HCT116 (cell line): ENCODE measurements around the gene EFEMP2.

Experiments used
- EGR1 ChIP-seq: IDR thresholded peaks from 2 replicates; pipeline ENCODE4 v1.6.1; 2012; ENCODE audit warnings: low read depth
- POLR2A ChIP-seq: IDR thresholded peaks from 2 replicates; pipeline ENCODE4 v1.7.0; 2011; ENCODE audit warnings: borderline replicate concordance; ENCODE audit not compliant: insufficient read depth, insufficient read length; ENCODE audit errors: extremely low read depth
- POLR2AphosphoS5 ChIP-seq: IDR thresholded peaks from 2 replicates; pipeline ENCODE4 v1.6.1; 2011; ENCODE audit warnings: mild to moderate bottlenecking, low read depth, low read length, moderate library complexity
- RAD21 ChIP-seq: IDR thresholded peaks from 2 replicates; pipeline ENCODE4 v1.6.1; 2012; ENCODE audit warnings: low read depth, mild to moderate bottlenecking
- SIN3A ChIP-seq: IDR thresholded peaks from 2 replicates; pipeline ENCODE4 v1.6.1; 2012; ENCODE audit warnings: low read depth
- TF ChIP-seq, protein P1 (sequence below), 3 experiments: fragments of 200-600 bp in 1 of 3; sonication (generic) in 1 of 3; IDR thresholded peaks in 2 of 3; conservative IDR thresholded peaks in 1 of 3; 2 replicates each; pipeline ENCODE4 v1.5.1; 2012 to 2017; ENCODE audit warnings: low read depth in 2 of 3, low read length in 2 of 3, antibody characterized with exemption in 1 of 3, borderline replicate concordance in 1 of 3, control low read depth in 1 of 3, mild to moderate bottlenecking in 1 of 3, mixed read lengths in 1 of 3, mixed run types in 1 of 3, moderate library complexity in 1 of 3; ENCODE audit not compliant: insufficient read depth in 1 of 3

DNA sequence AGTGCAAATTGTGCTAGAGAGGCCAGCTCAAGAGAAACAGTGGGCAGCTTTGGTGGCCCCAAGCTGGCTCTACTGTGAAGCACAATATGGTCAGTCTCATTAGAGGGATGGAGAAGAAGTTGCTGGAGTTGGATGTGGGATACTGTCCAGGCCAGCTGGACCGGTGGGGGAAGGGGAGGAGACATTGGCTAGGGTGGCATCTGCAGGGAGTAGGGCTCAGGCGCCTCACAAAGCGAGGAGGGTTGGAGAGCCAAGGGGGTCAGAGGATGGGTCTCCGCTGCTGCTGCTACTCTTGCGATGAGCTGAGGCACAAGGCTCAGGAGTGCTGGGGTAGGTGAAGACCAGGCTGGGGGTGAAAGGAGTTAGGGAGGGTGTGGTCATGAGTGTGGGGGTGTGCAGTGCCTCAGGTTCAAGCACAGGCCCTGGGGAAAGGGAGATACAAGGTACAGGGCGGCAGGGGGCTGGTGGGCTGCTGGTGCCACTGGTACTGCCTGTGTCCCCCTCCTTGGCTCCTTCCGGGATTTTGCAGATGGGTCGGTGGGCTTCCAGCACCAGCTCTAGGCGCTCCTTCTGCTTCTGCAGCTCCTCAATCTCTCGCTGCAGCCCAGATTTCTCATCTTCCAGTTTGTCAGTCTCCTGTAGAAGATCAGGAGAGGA, 20.2 kb upstream of the EFEMP2 start:
- TF ChIP-seq, protein P1, sequence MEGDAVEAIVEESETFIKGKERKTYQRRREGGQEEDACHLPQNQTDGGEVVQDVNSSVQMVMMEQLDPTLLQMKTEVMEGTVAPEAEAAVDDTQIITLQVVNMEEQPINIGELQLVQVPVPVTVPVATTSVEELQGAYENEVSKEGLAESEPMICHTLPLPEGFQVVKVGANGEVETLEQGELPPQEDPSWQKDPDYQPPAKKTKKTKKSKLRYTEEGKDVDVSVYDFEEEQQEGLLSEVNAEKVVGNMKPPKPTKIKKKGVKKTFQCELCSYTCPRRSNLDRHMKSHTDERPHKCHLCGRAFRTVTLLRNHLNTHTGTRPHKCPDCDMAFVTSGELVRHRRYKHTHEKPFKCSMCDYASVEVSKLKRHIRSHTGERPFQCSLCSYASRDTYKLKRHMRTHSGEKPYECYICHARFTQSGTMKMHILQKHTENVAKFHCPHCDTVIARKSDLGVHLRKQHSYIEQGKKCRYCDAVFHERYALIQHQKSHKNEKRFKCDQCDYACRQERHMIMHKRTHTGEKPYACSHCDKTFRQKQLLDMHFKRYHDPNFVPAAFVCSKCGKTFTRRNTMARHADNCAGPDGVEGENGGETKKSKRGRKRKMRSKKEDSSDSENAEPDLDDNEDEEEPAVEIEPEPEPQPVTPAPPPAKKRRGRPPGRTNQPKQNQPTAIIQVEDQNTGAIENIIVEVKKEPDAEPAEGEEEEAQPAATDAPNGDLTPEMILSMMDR (IDR thresholded peaks at IDR 0.05 in 2 of 3, conservative IDR thresholded peaks at IDR 0.05 in 1 of 3; ENCODE audit: borderline replicate concordance in 1 of 3, insufficient read depth in 1 of 3, low read depth in 2 of 3, low read length in 2 of 3): no peak
- TF ChIP-seq RAD21 (no peak), POLR2A (no peak), EGR1 (no peak), SIN3A (no peak), POLR2AphosphoS5 (no peak; the same call in none of the 2 replicates)
